K562 (cell line): Measurements from ENCODE around the gene RPL11.
"Not testable (repeated sequence)": the region's sequence is repeated elsewhere in the genome, so short reads cannot be mapped to it uniquely, and the experiment has no call there.

Experiments used
- CTCF ChIP-seq, 3 experiments: IDR thresholded peaks in 2 of 3; conservative IDR thresholded peaks in 1 of 3; 2 replicates each; pipeline ENCODE4 v1.5.1; 2011 to 2012; ENCODE audit warnings: low read length in 3 of 3, mild to moderate bottlenecking in 3 of 3, control low read depth in 2 of 3, improper control_type of control experiment in 1 of 3, inconsistent platforms in 1 of 3, low read depth in 1 of 3, mixed read lengths in 1 of 3, moderate library complexity in 1 of 3; ENCODE audit not compliant: insufficient read depth in 2 of 3
- DLX4 ChIP-seq: fragments of 250-450 bp; sonication (Bioruptor Pico); IDR thresholded peaks from 2 replicates; pipeline ENCODE4 v1.6.1; 2021; ENCODE audit warnings: mild to moderate bottlenecking
- ERF ChIP-seq: fragments of 450-650 bp; formaldehyde crosslinking; IDR thresholded peaks from 2 replicates; pipeline ENCODE4 v1.4.0; 2020; ENCODE audit warnings: mild to moderate bottlenecking, mixed read lengths
- GMEB1 ChIP-seq: fragments of 250-450 bp; sonication (Bioruptor Pico); IDR thresholded peaks from 2 replicates; pipeline ENCODE4 v1.4.0; 2020; ENCODE audit warnings: mild to moderate bottlenecking
- MXI1 ChIP-seq: IDR thresholded peaks from 2 replicates; pipeline ENCODE4 v1.6.1; 2011; ENCODE audit warnings: low read depth, mild to moderate bottlenecking, improper control_type of control experiment, low read length
- POLR2AphosphoS5 ChIP-seq: IDR thresholded peaks from 2 replicates; pipeline ENCODE4 v1.6.1; 2011; ENCODE audit warnings: mild to moderate bottlenecking, low read depth, low read length, moderate library complexity; ENCODE audit not compliant: control insufficient read depth, insufficient read depth
- ZNF184 ChIP-seq: sonication (generic); formaldehyde crosslinking; IDR thresholded peaks from 2 replicates; pipeline ENCODE4 v1.5.0; 2020; ENCODE audit warnings: missing genetic modification reagents
- ZNF280B ChIP-seq: fragments of 250-450 bp; sonication (Bioruptor Pico); IDR thresholded peaks from 2 replicates; pipeline ENCODE4 v1.5.1; 2021; ENCODE audit warnings: mild to moderate bottlenecking
- ZNF639 ChIP-seq, 2 experiments: fragments of 200-800 bp in 1 of 2; sonication (Bioruptor generic) in 1 of 2; sonication (generic) in 1 of 2; formaldehyde crosslinking in 1 of 2; IDR thresholded peaks in 1 of 2; conservative IDR thresholded peaks in 1 of 2; 2 replicates each; pipeline versions ENCODE4 v1.5.0 to v1.6.1; 2016 to 2020; ENCODE audit warnings: missing compliant biosample characterization in 1 of 2, missing genetic modification characterization in 1 of 2, missing genetic modification reagents in 1 of 2

- not testable (repeated sequence) for TF ChIP-seq DLX4 (CRISPR knock-in tag); ZNF280B (CRISPR knock-in tag); MXI1; POLR2AphosphoS5; CTCF (IDR thresholded peaks at IDR 0.05 in 2 of 3, conservative IDR thresholded peaks at IDR 0.05 in 1 of 3; ENCODE audit: insufficient read depth in 2 of 3, low read depth in 1 of 3, low read length in 3 of 3); ZNF639 (CRISPR knock-in tag; conservative IDR thresholded peaks at IDR 0.05 in 1 of 2, IDR thresholded peaks at IDR 0.05 in 1 of 2); ERF; GMEB1; ZNF184 (CRISPR knock-in tag)
Observed at GRCh38 chr1:23685197-23685596, 6.4 kb upstream of the RPL11 start.
